Esophagus (tissue), 2 donors: ENCODE data around the gene CDON. TPM values are rescaled to one million over a fixed set of nuclear protein-coding genes. Genes with fewer than 3 reads are reported as not detected.

Source experiments
- H3K27ac ChIP-seq, 2 donors: one replicate each; pipeline ENCODE4 v1.5.1; 2013; ENCODE audit warnings: low read depth in 2 of 2, mild to moderate bottlenecking in 2 of 2, inconsistent platforms in 1 of 2, low read length in 1 of 2, moderate library complexity in 1 of 2
- H3K27me3 ChIP-seq, 2 donors: one replicate each; pipeline ENCODE4 v1.6.1; 2013; ENCODE audit warnings: low read length in 2 of 2, control low read depth in 1 of 2, mild to moderate bottlenecking in 1 of 2; ENCODE audit not compliant: insufficient read depth in 2 of 2, control insufficient read depth in 1 of 2
- H3K36me3 ChIP-seq, 2 donors: one replicate each; pipeline ENCODE4 v1.6.1; 2013; ENCODE audit warnings: low read length in 1 of 2; ENCODE audit not compliant: control insufficient read depth in 2 of 2, insufficient read depth in 2 of 2
- H3K4me1 ChIP-seq, 2 donors: one replicate each; pipeline ENCODE4 v1.6.1; 2013; ENCODE audit warnings: low read length in 1 of 2; ENCODE audit not compliant: control insufficient read depth in 2 of 2, insufficient read depth in 2 of 2
- H3K4me3 ChIP-seq, 2 donors: one replicate each; pipeline ENCODE4 v1.5.1; 2013; ENCODE audit warnings: low read length in 2 of 2, mild to moderate bottlenecking in 2 of 2, low read depth in 1 of 2, moderate library complexity in 1 of 2
- H3K9me3 ChIP-seq, 2 donors: one replicate each; pipeline ENCODE4 v1.6.1; 2013; ENCODE audit warnings: mild to moderate bottlenecking in 2 of 2, low read depth in 1 of 2, low read length in 1 of 2, moderate library complexity in 1 of 2; ENCODE audit not compliant: control insufficient read depth in 2 of 2, insufficient read depth in 1 of 2
- WGBS, 2 donors: extraction: QIAGEN DNeasy Blood & Tissue Kit; methylation state at CpG; one replicate each; pipeline ENCODE4 v1.1.7; 2013; 5-methylcytosine and 5-hydroxymethylcytosine counted together
- polyA plus RNA-seq, 2 donors: library from polyadenylated mRNA; stranded (reverse); fragments of 200-250 nt; gene quantifications; one replicate each; pipeline ENCODE4 v1.2.3, GENCODE V29; 2013
- donor health status: healthy with polysubstance abuse.
- donor health status: Bipolar disorder and iron deficiency.

The CDON gene
- polyA plus RNA-seq, 2 donors, result 0.61 TPM

GRCh38 chr11:125982348-125982730 is 80.3 kb downstream of the CDON start:
- WGBS, 2 donors, result 79 to 87% methylated on average over 3 of the region's 3 CpGs
- no peak overlapping the region for H3K4me3 ChIP-seq
- no peaks in the 10 kb centered on the region for H3K4me1 ChIP-seq
- H3K27ac ChIP-seq, result no peak overlapping the region
- peaks cover 0 to 3% of the 10 kb centered on the region in 2 donors for H3K36me3 ChIP-seq
- no peaks in the 10 kb centered on the region for H3K27me3 ChIP-seq
- H3K9me3 ChIP-seq, result no peaks in the 10 kb centered on the region

GRCh38 chr11:125980436-125980835 is 82.2 kb downstream of the CDON start:
- Histone ChIP-seq H3K36me3 (peaks cover 0 to 3% of the 10 kb centered on the region in 2 donors), H3K4me1 (no peaks in the 10 kb centered on the region), H3K9me3 (no peaks in the 10 kb centered on the region), H3K27me3 (no peaks in the 10 kb centered on the region), H3K27ac (no peak overlapping the region), H3K4me3 (no peak overlapping the region)
- WGBS, 2 donors, result 91 to 95% methylated on average over 8 of the region's 8 CpGs

GRCh38 chr11:125979511-125979910 is 83.2 kb downstream of the CDON start:
- no peaks in the 10 kb centered on the region for H3K27me3 ChIP-seq
- H3K9me3 ChIP-seq, result no peaks in the 10 kb centered on the region
- H3K4me3 ChIP-seq, result no peak overlapping the region
- H3K4me1 ChIP-seq, result no peaks in the 10 kb centered on the region
- H3K27ac ChIP-seq, result no peak overlapping the region
- peaks cover 0 to 3% of the 10 kb centered on the region in 2 donors for H3K36me3 ChIP-seq
- 88 to 90% methylated on average over 3 of the region's 3 CpGs for WGBS, 2 donors

- 77 to 79% methylated on average over 3 of the region's 3 CpGs for WGBS, 2 donors
Observed at GRCh38 chr11:125978778-125979407, 83.8 kb downstream of the CDON start.

GRCh38 chr11:125978181-125978716 is 84.4 kb downstream of the CDON start:
- Histone ChIP-seq H3K9me3 (no peaks in the 10 kb centered on the region), H3K36me3 (peaks cover 0 to 1% of the 10 kb centered on the region in 2 donors), H3K27ac (no peak overlapping the region), H3K4me1 (no peaks in the 10 kb centered on the region), H3K4me3 (no peak overlapping the region), H3K27me3 (no peaks in the 10 kb centered on the region)
- 72 to 80% methylated on average over 6 of the region's 6 CpGs for WGBS, 2 donors

More at GRCh38 chr11:125978778-125979407, 83.8 kb downstream of the CDON start:
- H3K36me3 ChIP-seq, result peaks cover 0 to 3% of the 10 kb centered on the region in 2 donors
- no peak overlapping the region for H3K4me3 ChIP-seq
- H3K27ac ChIP-seq, result no peak overlapping the region
- H3K27me3 ChIP-seq, result no peaks in the 10 kb centered on the region
- no peaks in the 10 kb centered on the region for H3K4me1 ChIP-seq
- no peaks in the 10 kb centered on the region for H3K9me3 ChIP-seq

GRCh38 chr11:125977333-125977732 is 85.3 kb downstream of the CDON start:
- H3K4me1 ChIP-seq, result no peaks in the 10 kb centered on the region
- 82 to 83% methylated on average over 3 of the region's 3 CpGs for WGBS, 2 donors
- no peaks in the 10 kb centered on the region for H3K27me3 ChIP-seq
- no peaks in the 10 kb centered on the region for H3K36me3 ChIP-seq
- no peaks in the 10 kb centered on the region for H3K9me3 ChIP-seq
- H3K4me3 ChIP-seq, result no peak overlapping the region
- no peak overlapping the region for H3K27ac ChIP-seq

- Histone ChIP-seq H3K9me3 (no peaks in the 10 kb centered on the region), H3K4me3 (no peak overlapping the region), H3K27me3 (no peaks in the 10 kb centered on the region), H3K27ac (no peak overlapping the region), H3K36me3 (no peaks in the 10 kb centered on the region), H3K4me1 (no peaks in the 10 kb centered on the region)
Observed at GRCh38 chr11:125976156-125976555, 86.5 kb downstream of the CDON start.

- Histone ChIP-seq H3K27me3 (no peaks in the 10 kb centered on the region), H3K4me1 (no peaks in the 10 kb centered on the region), H3K9me3 (no peaks in the 10 kb centered on the region), H3K27ac (no peak overlapping the region), H3K36me3 (no peaks in the 10 kb centered on the region), H3K4me3 (no peak overlapping the region)
- WGBS, 2 donors, result 67 to 80% methylated on average over 6 of the region's 6 CpGs
Observed at GRCh38 chr11:125975634-125976033, 87.0 kb downstream of the CDON start.

- H3K36me3 ChIP-seq, result no peaks in the 10 kb centered on the region
- H3K27ac ChIP-seq, result no peak overlapping the region
- no peaks in the 10 kb centered on the region for H3K27me3 ChIP-seq
- no peaks in the 10 kb centered on the region for H3K9me3 ChIP-seq
- H3K4me3 ChIP-seq, result no peak overlapping the region
- H3K4me1 ChIP-seq, result no peaks in the 10 kb centered on the region
Observed at GRCh38 chr11:125974284-125974683, 88.4 kb downstream of the CDON start.

- no peak overlapping the region for H3K27ac ChIP-seq
Observed at GRCh38 chr11:125971618-125972017, 91.0 kb downstream of the CDON start.

More at GRCh38 chr11:125971618-125972017, 91.0 kb downstream of the CDON start:
- Histone ChIP-seq H3K27me3 (no peaks in the 10 kb centered on the region), H3K36me3 (no peaks in the 10 kb centered on the region), H3K4me3 (no peak overlapping the region), H3K4me1 (no peaks in the 10 kb centered on the region), H3K9me3 (no peaks in the 10 kb centered on the region)
- 76 to 81% methylated on average over 6 of the region's 6 CpGs for WGBS, 2 donors
